Astrocyte (in vitro differentiated cells and primary cell): Measurements from ENCODE around the gene LDB1.

ENCODE experiments used
- EZH2 ChIP-seq: IDR thresholded peaks from 2 replicates; pipeline ENCODE4 v1.6.1; 2012; ENCODE audit warnings: mild to moderate bottlenecking, low read length, inconsistent platforms; ENCODE audit not compliant: insufficient read depth
- TF ChIP-seq, protein P1 (sequence below): IDR thresholded peaks from 2 replicates; pipeline ENCODE4 v1.5.1; 2011; ENCODE audit warnings: low read depth, mild to moderate bottlenecking, inconsistent platforms, low read length, moderate library complexity; ENCODE audit not compliant: insufficient read depth

DNA sequence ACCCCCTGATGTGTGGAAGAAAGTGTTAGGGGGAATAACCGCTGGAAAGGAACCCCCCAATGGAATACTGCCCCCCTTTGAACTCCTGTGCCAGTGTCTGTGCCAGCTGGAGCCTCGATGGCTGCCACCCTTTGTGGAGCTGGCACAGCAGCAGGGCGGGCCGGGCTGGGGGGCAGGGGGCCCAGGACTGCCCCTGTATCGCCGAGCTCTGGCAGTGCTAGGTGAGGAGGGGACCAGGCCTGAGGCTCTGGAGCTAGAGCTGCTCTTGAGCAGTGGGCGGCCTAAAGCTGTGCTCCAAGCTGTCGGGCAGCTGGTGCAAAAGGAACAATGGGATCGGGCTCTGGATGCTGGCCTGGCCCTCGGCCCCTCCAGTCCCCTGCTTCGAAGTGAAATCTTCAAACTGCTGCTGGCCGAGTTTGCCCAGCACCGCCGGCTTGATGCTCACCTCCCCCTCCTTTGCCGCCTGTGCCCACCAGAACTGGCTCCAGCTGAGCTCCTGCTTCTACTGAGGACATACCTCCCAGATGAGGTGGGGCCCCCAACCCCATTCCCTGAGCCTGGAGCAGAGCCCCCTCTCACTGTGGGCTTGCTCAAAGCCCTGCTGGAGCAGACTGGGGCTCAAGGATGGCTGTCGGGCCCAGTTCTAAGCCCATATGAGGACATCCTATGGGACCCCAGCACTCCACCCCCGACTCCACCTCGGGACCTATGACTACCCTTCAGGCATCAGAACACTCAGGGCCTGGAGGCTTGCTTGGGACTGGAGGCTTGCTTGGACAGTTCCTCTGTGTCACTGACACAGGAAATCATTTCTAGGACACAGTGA lies 52.9 kb downstream of the LDB1 start:
- TF ChIP-seq, protein P1, sequence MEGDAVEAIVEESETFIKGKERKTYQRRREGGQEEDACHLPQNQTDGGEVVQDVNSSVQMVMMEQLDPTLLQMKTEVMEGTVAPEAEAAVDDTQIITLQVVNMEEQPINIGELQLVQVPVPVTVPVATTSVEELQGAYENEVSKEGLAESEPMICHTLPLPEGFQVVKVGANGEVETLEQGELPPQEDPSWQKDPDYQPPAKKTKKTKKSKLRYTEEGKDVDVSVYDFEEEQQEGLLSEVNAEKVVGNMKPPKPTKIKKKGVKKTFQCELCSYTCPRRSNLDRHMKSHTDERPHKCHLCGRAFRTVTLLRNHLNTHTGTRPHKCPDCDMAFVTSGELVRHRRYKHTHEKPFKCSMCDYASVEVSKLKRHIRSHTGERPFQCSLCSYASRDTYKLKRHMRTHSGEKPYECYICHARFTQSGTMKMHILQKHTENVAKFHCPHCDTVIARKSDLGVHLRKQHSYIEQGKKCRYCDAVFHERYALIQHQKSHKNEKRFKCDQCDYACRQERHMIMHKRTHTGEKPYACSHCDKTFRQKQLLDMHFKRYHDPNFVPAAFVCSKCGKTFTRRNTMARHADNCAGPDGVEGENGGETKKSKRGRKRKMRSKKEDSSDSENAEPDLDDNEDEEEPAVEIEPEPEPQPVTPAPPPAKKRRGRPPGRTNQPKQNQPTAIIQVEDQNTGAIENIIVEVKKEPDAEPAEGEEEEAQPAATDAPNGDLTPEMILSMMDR: no peak
- TF ChIP-seq EZH2: no peak
